Muscle layer of duodenum (tissue), 2 donors: ENCODE measurements around the gene GPSM3.
"Not testable (repeated sequence)": the region's sequence is repeated elsewhere in the genome, so short reads cannot be mapped to it uniquely, and the experiment has no call there.

Experiments used
- H3K27ac ChIP-seq: one replicate; pipeline ENCODE4 v1.7.0; 2013; ENCODE audit warnings: mild to moderate bottlenecking, low read length
- H3K27me3 ChIP-seq: one replicate; pipeline ENCODE4 v1.7.0; 2013; ENCODE audit warnings: low read depth, mild to moderate bottlenecking, control low read depth, low read length
- H3K36me3 ChIP-seq, 2 donors: one replicate each; pipeline ENCODE4 v1.7.0; 2013; ENCODE audit warnings: low read length in 2 of 2, control low read depth in 1 of 2, mild to moderate bottlenecking in 1 of 2; ENCODE audit not compliant: insufficient read depth in 2 of 2, control insufficient read depth in 1 of 2
- H3K4me1 ChIP-seq, 2 donors: one replicate each; pipeline ENCODE4 v1.7.0; 2013; ENCODE audit warnings: low read length in 2 of 2, mild to moderate bottlenecking in 2 of 2, control low read depth in 1 of 2, moderate library complexity in 1 of 2; ENCODE audit not compliant: insufficient read depth in 2 of 2, control insufficient read depth in 1 of 2
- H3K4me3 ChIP-seq, 2 donors: one replicate each; pipeline ENCODE4 v1.7.0; 2013; ENCODE audit warnings: low read length in 2 of 2, low read depth in 1 of 2, mild to moderate bottlenecking in 1 of 2
- H3K9me3 ChIP-seq, 2 donors: one replicate each; pipeline ENCODE4 v1.7.0; 2013; ENCODE audit warnings: low read length in 2 of 2, control low read depth in 1 of 2, mild to moderate bottlenecking in 1 of 2; ENCODE audit not compliant: control insufficient read depth in 1 of 2
- donor health status: healthy.

The GPSM3 gene

GRCh38 chr6:32190911-32191677 lies 1.3 kb downstream of the GPSM3 start:
- Histone ChIP-seq H3K27me3 (no peaks in the 10 kb centered on the region), H3K4me3 (peak overlapping the region; percentile 50 to 81), H3K9me3 (no peaks in the 10 kb centered on the region), H3K27ac (peak overlapping the region; percentile 96), H3K36me3 (peaks cover 16 to 21% of the 10 kb centered on the region in 2 donors), H3K4me1 (peaks cover 16 to 40% of the 10 kb centered on the region in 2 donors)

- Histone ChIP-seq H3K27me3 (no peaks in the 10 kb centered on the region), H3K9me3 (no peaks in the 10 kb centered on the region), H3K36me3 (peaks cover 16 to 18% of the 10 kb centered on the region in 2 donors), H3K4me1 (peaks cover 16 to 42% of the 10 kb centered on the region in 2 donors), H3K4me3 (peak within 1 kb of the TSS; percentile 80 to 81), H3K27ac (peak within 1 kb of the TSS; percentile 96)
These were observed 2.2 kb downstream of the GPSM3 start, which contains the start of gene PBX2 for GRCh38 chr6:32190054-32190851. Gene PBX2, minus strand, starts transcription at chr6:32190202. Its CDS starts 287 bp downstream, at chr6:32189915.

GRCh38 chr6:32189742-32190053 lies 2.7 kb downstream of the GPSM3 start:
- Histone ChIP-seq H3K9me3 (no peaks in the 10 kb centered on the region), H3K36me3 (peaks cover 16 to 18% of the 10 kb centered on the region in 2 donors), H3K27me3 (no peaks in the 10 kb centered on the region), H3K4me1 (peaks cover 13 to 37% of the 10 kb centered on the region in 2 donors), H3K4me3 (peak overlapping the region; percentile 80 to 81), H3K27ac (peak overlapping the region; percentile 94)

GRCh38 chr6:32189069-32189741 lies 3.2 kb downstream of the GPSM3 start:
- Histone ChIP-seq H3K36me3 (peaks cover 16 to 20% of the 10 kb centered on the region in 2 donors), H3K4me3 (peak overlapping the region; percentile 80 to 81), H3K9me3 (no peaks in the 10 kb centered on the region), H3K4me1 (peaks cover 12 to 35% of the 10 kb centered on the region in 2 donors), H3K27me3 (no peaks in the 10 kb centered on the region), H3K27ac (peak overlapping the region; percentile 94)

- H3K4me1 ChIP-seq: peaks cover 12 to 36% of the 10 kb centered on the region in 2 donors
- H3K27me3 ChIP-seq: no peaks in the 10 kb centered on the region
These were observed 3.9 kb downstream of the GPSM3 start for GRCh38 chr6:32188381-32189068.

GRCh38 chr6:32187725-32188380 lies 4.6 kb downstream of the GPSM3 start:
- H3K9me3 ChIP-seq, H3K27me3 ChIP-seq, H3K27ac ChIP-seq: not testable (repeated sequence)
- Histone ChIP-seq H3K4me3 (peak overlapping the region; percentile 80 to 81), H3K36me3 (peaks cover 21 to 30% of the 10 kb centered on the region in 2 donors), H3K4me1 (peaks cover 11 to 36% of the 10 kb centered on the region in 2 donors)

More at GRCh38 chr6:32188381-32189068, 3.9 kb downstream of the GPSM3 start:
- Histone ChIP-seq H3K27ac (peak overlapping the region; percentile 94), H3K36me3 (peaks cover 20 to 27% of the 10 kb centered on the region in 2 donors), H3K4me3 (peak overlapping the region; percentile 80 to 81), H3K9me3 (no peaks in the 10 kb centered on the region)

GRCh38 chr6:32187009-32187709 lies 5.3 kb downstream of the GPSM3 start:
- Histone ChIP-seq H3K27ac (peak overlapping the region; percentile 32), H3K27me3 (no peaks in the 10 kb centered on the region), H3K4me1 (peaks cover 7 to 42% of the 10 kb centered on the region in 2 donors), H3K9me3 (no peaks in the 10 kb centered on the region), H3K4me3 (peak overlapping the region in 1 of 2 donors; percentile 81), H3K36me3 (peaks cover 27 to 36% of the 10 kb centered on the region in 2 donors)

- Histone ChIP-seq H3K4me1 (peaks cover 6 to 43% of the 10 kb centered on the region in 2 donors), H3K36me3 (peaks cover 30 to 40% of the 10 kb centered on the region in 2 donors)
These were observed 6.1 kb downstream of the GPSM3 start for GRCh38 chr6:32186151-32186840.

GRCh38 chr6:32185681-32186131 lies 6.7 kb downstream of the GPSM3 start:
- H3K9me3 ChIP-seq, H3K4me3 ChIP-seq, H3K27me3 ChIP-seq: not testable (repeated sequence)
- peaks cover 36 to 46% of the 10 kb centered on the region in 2 donors for H3K36me3 ChIP-seq
- peak overlapping the region; percentile 32 for H3K27ac ChIP-seq
- H3K4me1 ChIP-seq: peaks cover 0 to 43% of the 10 kb centered on the region in 2 donors

More at GRCh38 chr6:32186151-32186840, 6.1 kb downstream of the GPSM3 start:
- not testable (repeated sequence) for H3K4me3 ChIP-seq, H3K27me3 ChIP-seq, H3K9me3 ChIP-seq
- H3K27ac ChIP-seq: peak overlapping the region; percentile 32
